PC-9 (cell line): ENCODE data around the gene SEC16B.

ENCODE experiments used
- EZH2 ChIP-seq: fragments of 200-600 bp; sonication (generic); IDR thresholded peaks from 2 replicates; pipeline ENCODE4 v1.8.0; 2017; ENCODE audit warnings: antibody characterized with exemption, low read depth
- TF ChIP-seq, protein P1 (sequence below): fragments of 200-600 bp; sonication (generic); conservative IDR thresholded peaks from 2 replicates; pipeline ENCODE4 v1.6.1; 2017; ENCODE audit warnings: mixed run types, antibody characterized with exemption, mild to moderate bottlenecking, moderate library complexity

DNA sequence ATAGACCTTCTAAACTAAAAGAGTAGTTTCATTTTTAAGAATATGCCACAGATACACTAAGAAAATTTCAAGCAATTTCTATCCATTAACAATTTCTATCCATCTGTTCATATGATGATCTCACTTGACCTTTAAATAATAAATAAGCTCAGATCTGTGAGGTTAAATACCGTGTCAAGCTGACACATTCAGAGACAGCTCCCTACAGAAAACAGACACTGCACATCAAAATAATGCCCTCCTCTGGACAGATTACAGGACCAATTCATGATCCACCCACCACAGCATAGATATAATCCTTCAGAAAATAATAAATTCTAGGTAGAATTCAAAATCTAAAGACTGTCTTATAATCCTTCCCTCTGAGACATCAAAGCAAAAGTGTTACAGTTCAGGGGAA lies 49.4 kb upstream of the SEC16B start:
- TF ChIP-seq, protein P1, sequence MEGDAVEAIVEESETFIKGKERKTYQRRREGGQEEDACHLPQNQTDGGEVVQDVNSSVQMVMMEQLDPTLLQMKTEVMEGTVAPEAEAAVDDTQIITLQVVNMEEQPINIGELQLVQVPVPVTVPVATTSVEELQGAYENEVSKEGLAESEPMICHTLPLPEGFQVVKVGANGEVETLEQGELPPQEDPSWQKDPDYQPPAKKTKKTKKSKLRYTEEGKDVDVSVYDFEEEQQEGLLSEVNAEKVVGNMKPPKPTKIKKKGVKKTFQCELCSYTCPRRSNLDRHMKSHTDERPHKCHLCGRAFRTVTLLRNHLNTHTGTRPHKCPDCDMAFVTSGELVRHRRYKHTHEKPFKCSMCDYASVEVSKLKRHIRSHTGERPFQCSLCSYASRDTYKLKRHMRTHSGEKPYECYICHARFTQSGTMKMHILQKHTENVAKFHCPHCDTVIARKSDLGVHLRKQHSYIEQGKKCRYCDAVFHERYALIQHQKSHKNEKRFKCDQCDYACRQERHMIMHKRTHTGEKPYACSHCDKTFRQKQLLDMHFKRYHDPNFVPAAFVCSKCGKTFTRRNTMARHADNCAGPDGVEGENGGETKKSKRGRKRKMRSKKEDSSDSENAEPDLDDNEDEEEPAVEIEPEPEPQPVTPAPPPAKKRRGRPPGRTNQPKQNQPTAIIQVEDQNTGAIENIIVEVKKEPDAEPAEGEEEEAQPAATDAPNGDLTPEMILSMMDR, result no peak
- TF ChIP-seq EZH2, result no peak
